Mucosa of stomach (tissue), 1 donor: ENCODE results near the gene ATG16L1.

Source experiments
- H3K27me3 ChIP-seq: one replicate; pipeline ENCODE4 v1.7.0; 2013; ENCODE audit warnings: mild to moderate bottlenecking, low read length; ENCODE audit not compliant: control insufficient read depth, insufficient read depth
- H3K36me3 ChIP-seq: one replicate; pipeline ENCODE4 v1.7.0; 2013; ENCODE audit warnings: low read length; ENCODE audit not compliant: control insufficient read depth, insufficient read depth
- H3K4me1 ChIP-seq: one replicate; pipeline ENCODE4 v1.7.0; 2013; ENCODE audit warnings: mild to moderate bottlenecking, low read length; ENCODE audit not compliant: control insufficient read depth, insufficient read depth
- H3K4me3 ChIP-seq: one replicate; pipeline ENCODE4 v1.7.0; 2013; ENCODE audit warnings: low read length
- H3K9ac ChIP-seq: one replicate; pipeline ENCODE4 v1.7.0; 2013; ENCODE audit warnings: mild to moderate bottlenecking, low read length, moderate library complexity
- H3K9me3 ChIP-seq: one replicate; pipeline ENCODE4 v1.7.0; 2013; ENCODE audit warnings: mild to moderate bottlenecking, low read length, moderate library complexity; ENCODE audit not compliant: control insufficient read depth
- donor health status: Pancreatic carcinoma.

The ATG16L1 gene

GRCh38 chr2:233281992-233282603, 30.6 kb downstream of the ATG16L1 start:
- Histone ChIP-seq H3K4me3 (no peak overlapping the region), H3K27me3 (no peaks in the 10 kb centered on the region), H3K9ac (no peak overlapping the region), H3K36me3 (peaks cover 3% of the 10 kb centered on the region), H3K9me3 (no peaks in the 10 kb centered on the region), H3K4me1 (no peaks in the 10 kb centered on the region)

DNA sequence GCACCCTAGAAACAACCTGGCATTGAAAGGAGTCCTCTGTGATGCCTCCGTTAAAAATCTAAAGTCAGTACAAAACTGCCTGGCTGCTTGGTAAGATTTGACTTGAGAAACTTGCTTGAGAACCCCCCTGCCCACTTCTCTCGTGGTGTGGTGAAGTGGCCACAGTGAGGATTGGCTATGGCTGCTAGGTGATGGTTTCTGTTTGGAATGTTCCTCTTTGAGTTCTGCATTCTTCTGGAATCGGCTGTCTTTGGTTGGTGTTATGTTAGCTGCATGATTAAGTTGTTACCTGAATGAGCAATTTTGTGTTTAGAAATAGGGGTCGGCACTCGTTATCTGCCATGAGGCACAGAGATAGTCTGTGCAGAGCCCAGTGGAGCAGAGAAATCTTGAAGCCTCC, 34.4 kb downstream of the ATG16L1 start:
- Histone ChIP-seq H3K9me3 (no peaks in the 10 kb centered on the region), H3K9ac (no peak overlapping the region), H3K27me3 (no peaks in the 10 kb centered on the region), H3K4me3 (no peak overlapping the region), H3K4me1 (peaks cover 19% of the 10 kb centered on the region), H3K36me3 (peaks cover 3% of the 10 kb centered on the region)

DNA sequence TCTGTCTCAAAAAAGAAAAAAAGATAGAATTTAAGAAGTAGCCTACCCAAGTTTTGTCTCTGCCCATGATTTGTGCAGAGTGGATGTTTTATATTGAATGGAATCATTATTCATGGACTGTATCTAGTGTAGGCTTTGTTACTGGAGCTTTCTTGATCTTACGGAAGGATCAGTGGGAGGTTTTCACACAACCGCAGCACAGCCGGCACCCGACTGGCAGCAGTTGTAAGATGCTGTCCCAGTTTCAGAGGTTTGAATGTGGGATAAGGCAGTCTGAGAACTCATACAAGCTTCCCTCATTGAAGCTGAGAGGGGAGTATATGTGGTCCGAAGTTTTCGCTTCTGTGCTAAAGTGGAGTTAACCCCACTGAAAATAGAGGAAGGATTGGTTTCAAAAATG, 36.4 kb downstream of the ATG16L1 start:
- no peaks in the 10 kb centered on the region for H3K27me3 ChIP-seq
- H3K9ac ChIP-seq: no peak overlapping the region
- H3K4me1 ChIP-seq: peaks cover 19% of the 10 kb centered on the region
- no peaks in the 10 kb centered on the region for H3K36me3 ChIP-seq
- H3K4me3 ChIP-seq: no peak overlapping the region
- H3K9me3 ChIP-seq: no peaks in the 10 kb centered on the region

- Histone ChIP-seq H3K4me1 (peaks cover 19% of the 10 kb centered on the region), H3K27me3 (no peaks in the 10 kb centered on the region), H3K9me3 (no peaks in the 10 kb centered on the region), H3K9ac (no peak overlapping the region), H3K36me3 (no peaks in the 10 kb centered on the region), H3K4me3 (no peak overlapping the region)
These were observed 37.2 kb downstream of the ATG16L1 start for GRCh38 chr2:233288663-233289062.

DNA sequence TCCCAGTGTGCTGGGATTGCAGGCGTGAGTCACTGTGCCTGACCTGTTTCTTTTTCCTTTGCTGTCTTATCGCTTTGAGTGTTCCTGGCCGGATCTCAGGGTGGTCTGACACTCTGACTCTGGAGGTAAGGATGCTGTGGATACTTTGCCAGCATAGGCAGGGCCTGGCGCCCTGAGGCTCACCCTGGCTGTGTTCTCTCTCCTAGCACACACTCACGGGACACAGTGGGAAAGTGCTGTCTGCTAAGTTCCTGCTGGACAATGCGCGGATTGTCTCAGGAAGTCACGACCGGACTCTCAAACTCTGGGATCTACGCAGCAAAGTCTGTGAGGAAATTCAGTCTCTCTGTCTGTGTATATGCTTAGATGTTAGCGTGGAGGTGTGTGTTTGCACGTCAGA, 38.2 kb downstream of the ATG16L1 start:
- H3K4me3 ChIP-seq: no peak overlapping the region
- H3K36me3 ChIP-seq: no peaks in the 10 kb centered on the region
- H3K9me3 ChIP-seq: no peaks in the 10 kb centered on the region
- peaks cover 19% of the 10 kb centered on the region for H3K4me1 ChIP-seq
- no peak overlapping the region for H3K9ac ChIP-seq
- H3K27me3 ChIP-seq: no peaks in the 10 kb centered on the region

- H3K9me3 ChIP-seq: no peaks in the 10 kb centered on the region
- no peaks in the 10 kb centered on the region for H3K36me3 ChIP-seq
- no peak overlapping the region for H3K4me3 ChIP-seq
- no peaks in the 10 kb centered on the region for H3K27me3 ChIP-seq
- H3K4me1 ChIP-seq: peaks cover 19% of the 10 kb centered on the region
- H3K9ac ChIP-seq: no peak overlapping the region
These were observed 38.8 kb downstream of the ATG16L1 start for GRCh38 chr2:233290051-233290845.

- no peaks in the 10 kb centered on the region for H3K9me3 ChIP-seq
- H3K9ac ChIP-seq: no peak overlapping the region
- H3K36me3 ChIP-seq: no peaks in the 10 kb centered on the region
- H3K4me1 ChIP-seq: no peaks in the 10 kb centered on the region
- no peaks in the 10 kb centered on the region for H3K27me3 ChIP-seq
- H3K4me3 ChIP-seq: no peak overlapping the region
These were observed 44.4 kb downstream of the ATG16L1 start for GRCh38 chr2:233295891-233296290.

DNA sequence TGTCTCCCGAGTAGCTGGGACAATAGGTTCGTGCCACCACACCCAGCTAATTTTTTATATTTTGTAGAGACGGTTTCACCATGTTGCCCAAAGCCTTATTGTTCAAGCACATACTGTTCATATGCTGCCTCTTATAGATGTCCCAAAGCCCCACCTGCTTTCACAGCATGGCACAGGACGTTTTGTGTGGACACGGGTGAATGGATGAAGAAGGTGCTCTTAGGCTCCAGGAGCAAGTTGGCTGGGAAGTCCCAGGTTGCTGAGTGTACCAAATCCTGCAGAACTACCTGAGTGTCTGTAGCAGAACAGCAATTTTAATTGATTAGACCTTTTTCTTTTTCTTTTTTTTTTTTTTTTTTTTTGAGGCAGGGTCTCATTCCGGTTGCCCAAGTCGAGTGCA, 45.6 kb downstream of the ATG16L1 start:
- Histone ChIP-seq H3K4me1 (no peaks in the 10 kb centered on the region), H3K36me3 (no peaks in the 10 kb centered on the region), H3K4me3 (no peak overlapping the region), H3K9ac (no peak overlapping the region), H3K27me3 (no peaks in the 10 kb centered on the region), H3K9me3 (no peaks in the 10 kb centered on the region)

DNA sequence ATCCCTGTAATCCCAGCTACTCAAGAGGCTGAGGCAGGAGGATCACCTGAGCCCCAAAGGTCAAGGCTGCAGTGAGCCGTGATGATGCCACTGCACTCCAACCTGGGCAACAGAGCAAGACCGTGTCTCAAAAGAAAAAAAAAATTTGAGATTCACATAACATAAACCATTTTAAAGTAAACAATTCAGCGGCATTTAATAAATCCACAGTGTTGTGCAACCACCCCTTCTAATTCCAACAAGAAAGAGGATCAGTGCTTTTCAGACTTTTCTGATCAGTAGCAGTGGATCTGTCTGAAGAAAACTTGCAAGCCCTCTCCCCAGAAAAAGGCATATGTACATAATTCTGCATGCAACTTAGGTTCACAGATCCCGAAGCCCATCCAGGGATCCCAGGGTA, 48.9 kb downstream of the ATG16L1 start:
- Histone ChIP-seq H3K4me3 (no peak overlapping the region), H3K4me1 (no peaks in the 10 kb centered on the region), H3K9me3 (no peaks in the 10 kb centered on the region), H3K9ac (no peak overlapping the region), H3K27me3 (no peaks in the 10 kb centered on the region), H3K36me3 (no peaks in the 10 kb centered on the region)

DNA sequence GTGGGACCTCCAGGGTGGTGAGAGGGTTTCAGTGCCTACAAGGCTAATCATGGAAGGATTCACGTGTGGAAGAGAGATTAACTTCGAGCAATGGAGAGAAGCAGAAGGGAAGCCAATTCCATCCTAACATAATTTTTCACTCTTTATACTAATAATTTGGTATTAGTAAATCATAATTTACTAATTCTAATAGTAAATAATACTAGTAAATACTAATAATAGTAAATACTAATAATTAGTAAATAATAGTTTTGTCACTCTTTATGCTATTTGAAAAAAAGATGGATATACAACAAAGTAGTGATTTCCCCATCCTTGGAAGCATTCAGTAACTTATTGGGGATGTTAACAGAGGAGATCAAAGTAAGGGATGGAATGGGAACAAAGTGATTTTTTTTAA, 49.8 kb downstream of the ATG16L1 start:
- Histone ChIP-seq H3K9me3 (no peaks in the 10 kb centered on the region), H3K4me1 (no peaks in the 10 kb centered on the region), H3K27me3 (no peaks in the 10 kb centered on the region), H3K36me3 (no peaks in the 10 kb centered on the region), H3K4me3 (no peak overlapping the region), H3K9ac (no peak overlapping the region)

GRCh38 chr2:233301811-233302210, 50.3 kb downstream of the ATG16L1 start:
- H3K27me3 ChIP-seq: no peaks in the 10 kb centered on the region

GRCh38 chr2:233303252-233303651, 51.8 kb downstream of the ATG16L1 start:
- no peaks in the 10 kb centered on the region for H3K36me3 ChIP-seq
- no peak overlapping the region for H3K4me3 ChIP-seq
- H3K9me3 ChIP-seq: no peaks in the 10 kb centered on the region
- no peaks in the 10 kb centered on the region for H3K27me3 ChIP-seq
- no peak overlapping the region for H3K9ac ChIP-seq
- H3K4me1 ChIP-seq: no peaks in the 10 kb centered on the region

More at GRCh38 chr2:233301811-233302210, 50.3 kb downstream of the ATG16L1 start:
- H3K36me3 ChIP-seq: no peaks in the 10 kb centered on the region
- no peaks in the 10 kb centered on the region for H3K4me1 ChIP-seq
- no peaks in the 10 kb centered on the region for H3K9me3 ChIP-seq
- H3K9ac ChIP-seq: no peak overlapping the region
- no peak overlapping the region for H3K4me3 ChIP-seq
